Thymus (tissue), 11 donors: ENCODE results near the gene LCMT1. TPM values are rescaled to one million over a fixed set of nuclear protein-coding genes. Genes with fewer than 3 reads are reported as not detected.
"Not testable (repeated sequence)": the region's sequence is repeated elsewhere in the genome, so short reads cannot be mapped to it uniquely, and the experiment has no call there.

ENCODE experiments used
- DNase-seq, 9 donors: peaks; one replicate each; pipeline ENCODE4 v3.0.0-alpha.2; 2013; ENCODE audit warnings: low spot score in 9 of 9, low read depth in 6 of 9, missing footprints in 1 of 9
- H3K27ac ChIP-seq, 2 donors: one replicate each; pipeline ENCODE4 v1.5.1; 2013; ENCODE audit warnings: control low read depth in 1 of 2, low read depth in 1 of 2, low read length in 1 of 2, mild to moderate bottlenecking in 1 of 2, moderate library complexity in 1 of 2
- H3K27me3 ChIP-seq, 2 donors: one replicate each; pipeline ENCODE4 v1.5.1; 2013; ENCODE audit warnings: low read length in 1 of 2; ENCODE audit not compliant: control insufficient read depth in 2 of 2, insufficient read depth in 1 of 2
- H3K36me3 ChIP-seq, 2 donors: one replicate each; pipeline ENCODE4 v1.5.1; 2013; ENCODE audit warnings: low read length in 1 of 2, mild to moderate bottlenecking in 1 of 2, moderate library complexity in 1 of 2; ENCODE audit not compliant: control insufficient read depth in 2 of 2, insufficient read depth in 2 of 2
- H3K4me1 ChIP-seq, 2 donors: one replicate each; pipeline ENCODE4 v1.5.1; 2013; ENCODE audit warnings: low read length in 2 of 2; ENCODE audit not compliant: control insufficient read depth in 2 of 2, insufficient read depth in 2 of 2
- H3K4me3 ChIP-seq, 2 donors: one replicate each; pipeline ENCODE4 v1.5.1; 2013; ENCODE audit warnings: low read length in 2 of 2, control low read depth in 1 of 2, mild to moderate bottlenecking in 1 of 2
- H3K9me3 ChIP-seq, 2 donors: one replicate each; pipeline ENCODE4 v1.5.1; 2013; ENCODE audit warnings: low read length in 1 of 2, mild to moderate bottlenecking in 1 of 2; ENCODE audit not compliant: control insufficient read depth in 2 of 2, insufficient read depth in 1 of 2
- WGBS: extraction: QIAGEN DNeasy Blood & Tissue Kit; methylation state at CpG from one replicate; pipeline ENCODE4 v1.1.7; 2013; 5-methylcytosine and 5-hydroxymethylcytosine counted together
- polyA plus RNA-seq: library from polyadenylated mRNA; stranded (reverse); fragments of 200-250 nt; gene quantifications from one replicate; pipeline ENCODE4 v1.2.3, GENCODE V29; 2013
- total RNA-seq: library from RNA; stranded (reverse); fragments of 120-200 nt; gene quantifications from one replicate; pipeline ENCODE4 v1.2.4, GENCODE V29; 2013
- donor health status: healthy.

The LCMT1 gene
- total and polyA plus RNA-seq, 2 donors, result 33.4 to 41.9 TPM

DNA sequence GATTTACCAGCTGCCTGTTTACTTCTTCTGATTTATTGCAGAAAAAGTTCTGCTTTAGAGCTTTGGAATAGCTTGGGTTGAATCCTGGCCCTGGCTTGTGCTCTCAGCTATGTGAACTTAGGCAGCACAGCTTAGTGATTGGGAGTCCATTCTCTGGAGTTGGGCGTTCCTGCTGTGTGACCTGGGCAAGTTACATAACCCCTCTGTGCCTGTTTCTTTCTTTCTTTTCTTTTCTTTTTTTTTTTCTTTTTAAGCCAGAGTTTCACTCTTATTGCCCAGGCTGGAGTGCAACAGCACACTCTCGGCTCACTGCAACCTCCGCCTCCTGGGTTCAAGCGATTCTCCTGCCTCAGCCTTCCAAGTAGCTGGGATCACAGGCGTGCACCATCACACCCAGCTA is 53.7 kb downstream of the LCMT1 start:
- Histone ChIP-seq H3K4me1 (no peaks in the 10 kb centered on the region), H3K36me3 (peaks cover 32 to 46% of the 10 kb centered on the region in 2 donors), H3K9me3 (no peaks in the 10 kb centered on the region), H3K27ac (no peak overlapping the region), H3K27me3 (no peaks in the 10 kb centered on the region), H3K4me3 (no peak overlapping the region)
- no peak for DNase-seq
- 79% methylated on average over 5 of the region's 5 CpGs for WGBS

DNA sequence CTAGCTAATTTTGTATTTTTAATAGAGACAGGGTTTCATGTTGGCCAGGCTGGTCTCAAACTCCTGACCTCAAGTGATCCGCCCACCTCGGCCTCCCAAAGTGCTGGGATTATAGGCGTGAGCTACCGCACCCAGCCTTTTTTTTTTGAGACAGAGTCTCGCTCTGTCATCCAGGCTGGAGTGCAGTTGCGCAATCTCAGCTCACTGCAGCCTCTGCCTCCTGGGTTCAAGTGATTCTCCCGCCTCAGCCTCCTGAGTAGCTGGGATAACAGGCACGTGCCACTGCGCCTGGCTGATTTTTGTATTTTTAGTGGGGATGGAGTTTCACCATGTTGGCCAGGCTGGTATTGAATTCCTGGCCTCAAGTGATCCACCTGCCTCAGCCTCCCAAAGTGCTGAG is 56.4 kb downstream of the LCMT1 start:
- not testable (repeated sequence) for H3K27ac ChIP-seq, H3K4me1 ChIP-seq, H3K4me3 ChIP-seq, H3K9me3 ChIP-seq, H3K27me3 ChIP-seq, DNase-seq
- H3K36me3 ChIP-seq, result peaks cover 36 to 62% of the 10 kb centered on the region in 2 donors
- WGBS, result 99% methylated on average over 9 of the region's 9 CpGs

DNA sequence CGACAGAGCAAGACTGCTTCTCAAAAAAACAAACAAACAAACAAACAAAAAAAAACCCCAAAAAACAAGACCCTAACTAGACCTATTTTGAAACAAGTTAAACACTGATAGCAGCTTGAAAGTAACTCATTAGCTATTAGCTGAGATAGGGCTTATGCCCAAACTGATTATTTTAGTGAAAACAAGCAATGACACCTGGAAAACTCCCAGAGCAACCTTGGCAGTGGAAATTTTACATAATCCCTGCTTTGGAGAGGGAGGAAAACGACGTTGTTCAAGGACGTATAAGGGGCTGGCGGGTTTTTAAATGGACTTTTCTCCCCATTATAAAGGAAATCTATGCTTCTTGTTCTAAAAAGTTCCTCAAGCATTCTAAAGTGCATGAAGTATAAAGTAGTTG is 59.8 kb downstream of the LCMT1 start:
- Histone ChIP-seq H3K4me3 (no peak overlapping the region), H3K9me3 (no peaks in the 10 kb centered on the region), H3K27me3 (no peaks in the 10 kb centered on the region), H3K36me3 (peaks cover 25 to 43% of the 10 kb centered on the region in 2 donors), H3K27ac (no peak overlapping the region), H3K4me1 (no peaks in the 10 kb centered on the region)
- 97% methylated on average over 5 of the region's 5 CpGs for WGBS
- DNase-seq, result no peak

DNA sequence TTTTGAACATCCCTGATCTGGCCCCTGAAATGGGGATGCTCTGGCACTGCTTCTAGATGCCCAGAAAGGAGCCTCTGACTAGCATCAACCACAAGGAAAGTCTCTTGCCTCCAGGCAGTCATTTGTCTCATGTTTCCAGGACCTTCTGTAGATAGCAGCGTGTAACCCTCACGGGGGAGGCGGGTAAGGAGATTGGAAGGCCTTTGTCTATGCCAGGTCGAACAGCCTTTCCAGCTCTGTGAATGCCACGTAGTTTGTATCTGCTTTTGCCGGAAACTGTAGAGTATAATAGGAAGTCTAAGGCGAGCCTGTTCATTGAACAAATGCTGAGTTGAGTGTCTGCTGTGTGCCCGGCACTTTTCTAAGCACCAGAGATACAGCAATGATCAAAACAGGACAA is 61.3 kb downstream of the LCMT1 start:
- DNase-seq, result no peak
- H3K4me3 ChIP-seq, result no peak overlapping the region
- peaks cover 20 to 38% of the 10 kb centered on the region in 2 donors for H3K36me3 ChIP-seq
- no peaks in the 10 kb centered on the region for H3K27me3 ChIP-seq
- WGBS, result 97% methylated on average over 8 of the region's 8 CpGs
- H3K9me3 ChIP-seq, result no peaks in the 10 kb centered on the region
- H3K27ac ChIP-seq, result no peak overlapping the region
- no peaks in the 10 kb centered on the region for H3K4me1 ChIP-seq

DNA sequence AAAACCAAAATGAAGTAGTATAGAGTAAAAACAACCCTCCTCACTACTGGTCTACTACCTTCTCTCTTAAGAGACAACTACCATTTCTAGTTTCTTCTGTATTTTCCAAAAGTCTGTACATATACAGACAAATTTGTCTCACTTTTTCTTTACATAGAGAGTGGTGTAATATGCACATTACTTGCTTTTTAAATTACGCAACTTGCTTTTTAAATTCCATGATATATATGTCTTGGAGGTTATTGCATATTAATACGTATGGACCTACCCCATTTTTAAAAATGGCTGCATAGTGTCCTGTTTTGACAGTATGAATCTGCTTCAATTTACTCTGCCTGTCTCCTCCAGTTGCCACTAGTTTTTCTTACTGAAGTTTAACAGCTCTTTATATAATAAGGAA is 62.7 kb downstream of the LCMT1 start:
- no peak for DNase-seq
- Histone ChIP-seq H3K4me1 (no peaks in the 10 kb centered on the region), H3K27me3 (no peaks in the 10 kb centered on the region), H3K4me3 (no peak overlapping the region), H3K27ac (no peak overlapping the region), H3K36me3 (peaks cover 14 to 39% of the 10 kb centered on the region in 2 donors), H3K9me3 (no peaks in the 10 kb centered on the region)
- WGBS, result 98% methylated on average over 2 of the region's 2 CpGs

DNA sequence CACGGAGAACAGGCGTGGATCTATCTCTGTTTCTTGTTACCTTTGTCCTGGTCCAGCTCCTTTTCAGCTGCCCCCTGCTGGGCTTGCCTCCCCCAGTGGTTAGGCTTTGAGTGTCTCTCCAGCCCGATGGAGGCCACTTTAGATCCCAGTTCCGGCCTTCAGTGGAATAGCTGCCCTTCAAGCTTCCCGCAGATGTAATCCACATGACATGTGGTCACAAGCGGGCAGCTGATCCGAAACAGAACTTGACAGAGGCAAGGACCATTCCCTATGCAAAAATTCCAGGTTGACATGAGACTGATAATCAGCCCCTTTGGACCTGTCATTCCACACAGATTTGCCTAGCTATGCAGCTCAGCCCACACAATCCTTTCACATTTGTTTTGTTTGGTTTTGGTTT is 64.6 kb downstream of the LCMT1 start:
- no peaks in the 10 kb centered on the region for H3K27me3 ChIP-seq
- H3K9me3 ChIP-seq, result no peaks in the 10 kb centered on the region
- H3K36me3 ChIP-seq, result peaks cover 11 to 29% of the 10 kb centered on the region in 2 donors
- no peak overlapping the region for H3K27ac ChIP-seq
- WGBS, result 96% methylated on average over 7 of the region's 7 CpGs
- H3K4me1 ChIP-seq, result no peaks in the 10 kb centered on the region
- no peak for DNase-seq
- H3K4me3 ChIP-seq, result no peak overlapping the region

DNA sequence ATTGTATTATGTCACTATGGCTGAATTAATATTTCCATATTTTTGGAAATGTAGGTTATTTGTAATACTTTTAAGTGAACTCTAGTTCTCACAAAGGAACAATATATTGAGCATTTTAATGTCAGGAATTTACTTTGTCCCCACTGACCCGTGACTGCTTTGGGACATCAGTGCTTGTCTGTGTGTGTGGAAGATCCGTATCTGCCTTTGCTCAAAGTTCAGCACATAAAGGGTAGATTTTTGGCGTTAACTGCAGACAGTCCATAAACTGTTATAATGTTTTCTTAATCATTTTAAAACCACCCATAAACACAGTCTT is 65.9 kb downstream of the LCMT1 start:
- Histone ChIP-seq H3K36me3 (peaks cover 9 to 23% of the 10 kb centered on the region in 2 donors), H3K27ac (no peak overlapping the region), H3K27me3 (no peaks in the 10 kb centered on the region), H3K4me3 (no peak overlapping the region), H3K9me3 (no peaks in the 10 kb centered on the region), H3K4me1 (no peaks in the 10 kb centered on the region)
- DNase-seq, result no peak
- WGBS, result 98% methylated on average over 3 of the region's 3 CpGs

DNA sequence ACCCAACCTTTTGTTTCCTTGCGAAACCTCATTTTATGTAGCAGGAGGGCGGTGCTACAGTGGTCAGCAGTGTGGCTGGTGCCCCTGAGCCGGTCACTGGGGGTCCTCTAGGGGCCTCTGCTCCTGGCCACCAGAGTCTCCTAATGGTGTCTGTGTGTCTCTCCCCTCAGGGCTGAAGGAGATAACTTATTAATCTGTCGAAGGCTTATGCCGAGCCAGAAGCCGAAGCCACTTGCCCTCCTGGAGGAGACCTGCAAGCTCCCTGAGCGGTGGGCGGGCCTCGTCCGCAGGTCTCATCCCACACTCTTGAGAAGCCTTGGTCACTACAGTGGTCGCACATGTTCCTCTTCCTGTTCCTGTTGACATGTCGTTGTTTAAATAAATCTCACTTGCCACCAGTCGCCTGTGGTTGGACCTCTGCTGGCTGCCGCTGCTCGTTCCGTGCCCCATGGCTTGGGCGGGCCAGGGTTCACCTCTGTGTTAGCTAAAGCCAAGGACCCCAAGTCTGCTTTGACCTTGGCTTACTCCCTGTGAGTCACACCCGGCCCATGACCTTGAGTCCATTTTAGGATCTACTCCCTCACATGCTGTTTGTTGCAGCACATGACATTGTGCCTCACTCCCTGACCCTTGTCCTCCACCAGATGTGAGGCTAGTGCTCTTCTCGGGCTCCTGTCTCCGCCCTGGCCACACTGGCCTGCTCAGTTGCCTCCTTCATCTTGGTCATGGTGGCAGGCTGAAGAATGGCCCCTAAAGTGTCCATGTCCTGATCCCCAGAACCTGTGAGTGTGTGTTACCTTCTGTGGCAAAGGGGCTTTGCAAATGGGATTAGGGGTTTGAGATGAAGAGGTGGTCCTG is 66.5 kb downstream of the LCMT1 start:
- H3K9me3 ChIP-seq, result no peaks in the 10 kb centered on the region
- 93% methylated on average over 20 of the region's 20 CpGs for WGBS
- no peaks in the 10 kb centered on the region for H3K27me3 ChIP-seq
- no peaks in the 10 kb centered on the region for H3K4me1 ChIP-seq
- no peak overlapping the region for H3K4me3 ChIP-seq
- DNase-seq, result no peak
- H3K27ac ChIP-seq, result no peak overlapping the region
- H3K36me3 ChIP-seq, result peaks cover 3 to 18% of the 10 kb centered on the region in 2 donors

DNA sequence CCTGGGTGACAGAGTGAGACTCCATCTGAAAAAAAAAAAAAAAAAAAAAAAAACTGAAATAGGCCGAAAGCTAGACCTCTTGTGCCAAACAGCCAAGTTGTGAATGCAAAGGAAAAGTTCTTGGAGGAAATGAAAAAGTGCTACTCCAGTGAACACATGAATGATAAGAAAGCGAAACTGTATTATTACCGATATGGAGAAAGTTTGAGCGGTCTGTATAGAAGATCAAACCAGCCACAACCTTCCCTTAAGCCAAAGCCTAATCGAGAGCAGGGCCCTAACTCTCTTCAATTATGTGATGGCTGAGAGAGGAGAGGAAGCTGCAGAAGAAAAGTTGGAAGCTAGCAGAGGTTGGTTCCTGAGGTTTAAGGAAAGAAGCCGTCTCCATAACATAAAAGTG is 69.7 kb downstream of the LCMT1 start:
- not testable (repeated sequence) for H3K4me3 ChIP-seq, H3K27ac ChIP-seq, DNase-seq, H3K9me3 ChIP-seq, H3K4me1 ChIP-seq, H3K27me3 ChIP-seq
- 96% methylated on average over 6 of the region's 6 CpGs for WGBS
- peaks cover 0 to 12% of the 10 kb centered on the region in 2 donors for H3K36me3 ChIP-seq
